Pancreas (tissue), 10 donors: ENCODE results near the gene DDX10. TPM values are rescaled to one million over a fixed set of nuclear protein-coding genes. Genes with fewer than 3 reads are reported as not detected.

Experiments
- ATAC-seq, 4 donors: fragments of 200-7000 bp; cut with Tn5 transposase; one replicate each; pipeline versions ENCODE4 v1.8.0 to v1.9.1; 2020; ENCODE audit warnings: mild to moderate bottlenecking in 4 of 4, moderate library complexity in 4 of 4
- DNase-seq, 6 donors: peaks; one replicate each; pipeline ENCODE4 v3.0.0-alpha.2; 2020
- FAIRE-seq: peaks from 2 replicates; lab custom pipeline; 2012; peaks lifted over from hg19 to GRCh38; lab: Jason Lieb, UNC
- H3K27ac ChIP-seq, 4 donors: fragments of 200-600 bp; sonication (generic); 1 replicate in 3 of 4; 2 replicates in 1 of 4; pipeline versions ENCODE4 v1.5.0 to v1.8.0; 2020
- H3K27me3 ChIP-seq, 4 donors: fragments of 200-600 bp; one replicate each; pipeline ENCODE4 v1.8.0; 2021
- H3K36me3 ChIP-seq, 3 donors: fragments of 200-600 bp; sonication (generic) in 1 of 3; one replicate each; pipeline versions ENCODE4 v1.5.0 to v1.8.0; 2020 to 2021
- H3K4me1 ChIP-seq, 3 donors: fragments of 200-600 bp; one replicate each; pipeline ENCODE4 v1.8.0; 2021
- H3K4me3 ChIP-seq, 4 donors: fragments of 200-600 bp; sonication (generic) in 2 of 4; one replicate each; pipeline versions ENCODE4 v1.5.0 to v1.8.0; 2020 to 2021
- H3K9me3 ChIP-seq, 4 donors: fragments of 200-600 bp; one replicate each; pipeline ENCODE4 v1.8.0; 2021
- CTCF ChIP-seq, 4 donors: fragments of 200-600 bp; sonication (generic) in 3 of 4; IDR thresholded peaks; one replicate each; pipeline versions ENCODE4 v1.5.0 to v1.8.0; 2021; ENCODE audit warnings: antibody characterized with exemption in 4 of 4
- WGBS, 2 donors: extraction: QIAGEN DNeasy Blood & Tissue Kit; methylation state at CpG; one replicate each; pipeline ENCODE4 v1.1.7; 2013; 5-methylcytosine and 5-hydroxymethylcytosine counted together
- intact Hi-C, 3 donors: fragments of 100-400 bp; cut with DNase I; formaldehyde crosslinking; loops; one replicate each; pipeline versions ENCODE4 v1.11.1 to v1.14.2; 2022
- polyA plus RNA-seq, 2 donors: library from polyadenylated mRNA; stranded (reverse); fragments of 200-250 nt; gene quantifications; one replicate each; pipeline ENCODE4 v1.2.3, GENCODE V29; 2013
- total RNA-seq, 6 donors: library from RNA; stranded (reverse); fragmentation: NEBNext Ultra II Directional in 4 of 6; extraction: Animal tissue kit (Norgen Biotek cat#: 25700) in 4 of 6; gene quantifications; one replicate each; pipeline versions ENCODE4 v1.2.1 to v1.2.4, GENCODE V29; 2021 to 2023
- donor health status: healthy with polysubstance abuse.
- donor health status: DM: no; HTN: no; CAD: no; lungs with moderate emphysema.
- donor health status: DM: no; HTN: no; CAD: no.
- donor health status: control.
- donor health status: control.
- donor health status: Bipolar disorder and iron deficiency.
- donor health status: DM: yes; HTN: yes; CAD: no.
- donor health status: DM: no; HTN: no; CAD: no.
- donor health status: DM: no; HTN: no; CAD: no.
- donor health status: DM: yes; HTN: yes; CAD: no.

Gene DDX10
- total and polyA plus RNA-seq, 8 donors = 10.9 to 18.4 (median 16.5) TPM

- ATAC-seq = no peak
- DNase-seq = no peak
- TF ChIP-seq CTCF (IDR thresholded peaks at IDR 0.05) = no peak
- Histone ChIP-seq H3K4me1 (no peaks in the 10 kb centered on the region), H3K27me3 (no peaks in the 10 kb centered on the region), H3K4me3 (no peak overlapping the region), H3K27ac (no peak overlapping the region), H3K36me3 (no peaks in the 10 kb centered on the region), H3K9me3 (no peaks in the 10 kb centered on the region)
- no peak for FAIRE-seq
- WGBS, 2 donors = 84 to 92% methylated on average over 5 of the region's 5 CpGs
- intact Hi-C loops = no loop called here
Observed at GRCh38 chr11:108890482-108891105, 225.7 kb downstream of the DDX10 start.

- no peak for FAIRE-seq
- H3K36me3 ChIP-seq = no peaks in the 10 kb centered on the region
- 85 to 90% methylated on average over 2 of the region's 2 CpGs for WGBS, 2 donors
- intact Hi-C loops = no loop called here
- no peak for TF ChIP-seq CTCF (IDR thresholded peaks at IDR 0.05)
- DNase-seq = no peak
- H3K9me3 ChIP-seq = no peaks in the 10 kb centered on the region
- H3K27me3 ChIP-seq = no peaks in the 10 kb centered on the region
- ATAC-seq = no peak
- no peak overlapping the region for H3K27ac ChIP-seq
- no peak overlapping the region for H3K4me3 ChIP-seq
- H3K4me1 ChIP-seq = no peaks in the 10 kb centered on the region
Observed at GRCh38 chr11:108891143-108891542, 226.3 kb downstream of the DDX10 start.

DNA sequence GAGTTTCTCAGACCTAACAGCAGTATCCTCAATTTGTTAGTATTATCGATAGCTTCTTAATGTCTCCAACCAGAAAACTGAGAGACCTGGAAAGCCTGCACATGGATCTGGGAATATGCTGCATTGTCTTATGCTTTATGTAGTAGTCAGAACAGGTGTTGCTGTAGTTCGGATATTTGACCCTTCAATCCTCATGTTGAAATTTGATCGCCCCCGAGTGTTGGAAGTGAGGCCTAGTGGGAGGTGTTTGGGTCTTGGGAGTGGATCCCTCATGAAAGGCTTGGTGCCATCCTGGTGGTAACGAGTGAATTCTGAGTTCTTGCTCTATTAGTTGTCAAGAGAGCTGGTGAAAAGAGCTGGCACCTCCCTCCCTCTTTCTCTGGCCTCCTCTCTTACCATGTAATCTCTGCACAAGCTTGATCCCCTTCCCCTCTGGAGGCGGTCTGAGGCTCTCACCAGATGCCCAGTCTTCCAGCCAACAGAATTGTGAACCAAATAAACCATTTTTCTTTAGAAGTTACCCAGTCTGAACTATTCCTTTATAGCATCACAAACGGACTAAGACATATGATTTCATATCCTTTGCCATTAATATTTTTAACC is 227.1 kb downstream of the DDX10 start:
- intact Hi-C loops = no loop called here
- no peak for FAIRE-seq

DNA sequence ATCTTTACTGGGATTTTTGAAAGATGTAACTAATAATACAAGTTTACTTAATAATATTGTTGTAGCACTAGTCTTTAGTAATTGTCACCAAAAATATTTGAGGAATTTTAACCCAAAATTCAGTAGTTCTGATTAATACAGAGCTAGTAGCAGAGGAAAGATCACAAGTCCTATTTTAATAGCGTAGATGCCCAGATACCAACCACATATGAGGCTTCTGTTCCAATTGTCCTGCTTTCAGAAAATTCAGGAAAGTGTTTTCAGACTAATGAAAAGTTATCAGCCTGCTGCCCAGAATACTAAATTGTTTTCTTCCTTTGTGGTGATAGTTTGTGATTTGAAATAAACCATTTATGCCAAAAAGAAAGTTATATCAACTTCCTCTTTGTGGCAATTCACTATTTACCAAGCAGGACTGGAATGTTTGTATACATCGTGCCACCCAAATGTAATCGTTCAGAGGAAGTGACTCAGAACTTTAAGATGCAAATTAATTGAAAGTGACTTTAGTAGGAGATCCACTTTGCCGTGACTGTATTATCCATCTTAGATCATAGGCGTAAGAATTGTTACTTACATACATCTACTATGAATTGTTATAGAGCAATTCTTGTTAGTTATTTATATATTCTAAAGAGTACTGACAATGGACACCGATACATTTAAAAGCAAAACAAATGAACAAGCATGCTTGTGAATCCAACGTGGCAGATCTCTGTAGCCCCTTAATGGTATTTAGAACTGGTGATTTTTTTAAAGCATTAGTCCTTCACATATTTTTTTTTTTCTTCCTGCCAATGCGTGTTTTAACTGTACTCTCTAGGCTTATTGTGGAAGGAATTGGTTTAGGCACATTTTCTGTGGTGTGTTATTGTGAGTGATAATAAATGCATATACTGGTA is 231.0 kb downstream of the DDX10 start:
- ATAC-seq = no peak
- intact Hi-C loops = no loop called here
- H3K27me3 ChIP-seq = no peaks in the 10 kb centered on the region
- no peaks in the 10 kb centered on the region for H3K36me3 ChIP-seq
- 76 to 83% methylated on average over 8 of the region's 8 CpGs for WGBS, 2 donors
- no peak overlapping the region for H3K4me3 ChIP-seq
- no peak for DNase-seq
- TF ChIP-seq CTCF (IDR thresholded peaks at IDR 0.05) = no peak
- no peak overlapping the region for H3K27ac ChIP-seq
- no peak for FAIRE-seq
- H3K4me1 ChIP-seq = no peaks in the 10 kb centered on the region
- H3K9me3 ChIP-seq = no peaks in the 10 kb centered on the region

More for the DNA sequence above, 227.1 kb downstream of the DDX10 start:
- no peak for TF ChIP-seq CTCF (IDR thresholded peaks at IDR 0.05)
- H3K4me1 ChIP-seq = no peaks in the 10 kb centered on the region
- H3K27me3 ChIP-seq = no peaks in the 10 kb centered on the region
- H3K27ac ChIP-seq = no peak overlapping the region
- DNase-seq = no peak
- ATAC-seq = no peak
- no peaks in the 10 kb centered on the region for H3K9me3 ChIP-seq
- 90 to 96% methylated on average over 7 of the region's 7 CpGs for WGBS, 2 donors
- no peaks in the 10 kb centered on the region for H3K36me3 ChIP-seq
- H3K4me3 ChIP-seq = no peak overlapping the region
